IPS-NIHi11 (cell line): ENCODE data around the gene C5orf47.

ENCODE experiments used
- DNase-seq: peaks from one replicate; pipeline ENCODE4 v3.0.0; 2012; ENCODE audit warnings: mixed read lengths, low spot score

C5orf47 gene

DNA sequence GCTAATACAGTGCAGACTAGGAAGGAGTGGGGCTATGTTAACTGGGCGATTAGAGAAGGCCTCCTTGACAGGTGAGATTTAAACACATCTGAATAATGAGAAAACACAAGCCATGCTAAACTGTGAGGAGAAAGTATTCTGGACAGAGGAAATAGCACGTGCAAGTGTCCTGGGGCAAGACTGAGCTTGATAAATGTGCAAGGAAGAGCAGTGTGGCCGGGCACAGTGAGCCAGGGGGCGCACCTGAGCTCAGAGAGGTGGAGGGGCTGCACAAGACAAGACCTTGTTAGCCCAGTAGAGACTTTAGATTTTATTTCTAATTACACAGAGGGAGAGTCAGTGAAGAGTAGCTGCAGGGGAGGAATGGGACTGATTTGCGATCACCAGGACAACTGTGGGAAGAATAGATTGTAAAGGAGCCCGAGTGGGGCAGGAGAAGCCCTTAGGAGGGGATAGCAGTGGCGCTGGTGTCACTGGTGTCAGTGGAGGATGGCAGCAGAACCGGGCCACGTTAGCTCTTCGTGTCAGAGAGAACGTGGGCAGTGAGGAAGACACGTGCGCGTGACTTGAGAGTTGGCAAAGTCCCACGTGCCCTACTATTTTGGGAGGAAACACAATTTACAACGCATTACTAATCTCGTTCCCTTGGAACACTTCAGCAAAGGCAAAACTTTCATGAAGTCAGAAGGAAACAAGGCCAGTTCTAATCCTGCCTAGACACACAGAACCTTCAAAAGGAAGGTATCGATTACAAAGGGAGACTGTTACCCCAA lies 17.9 kb upstream of the C5orf47 start:
- DNase-seq: no peak

- no peak for DNase-seq
Measured at GRCh38 chr5:173971681-173972345, 17.2 kb upstream of the C5orf47 start.

- DNase-seq: no peak
Measured at GRCh38 chr5:173972607-173972924, 16.4 kb upstream of the C5orf47 start.

DNA sequence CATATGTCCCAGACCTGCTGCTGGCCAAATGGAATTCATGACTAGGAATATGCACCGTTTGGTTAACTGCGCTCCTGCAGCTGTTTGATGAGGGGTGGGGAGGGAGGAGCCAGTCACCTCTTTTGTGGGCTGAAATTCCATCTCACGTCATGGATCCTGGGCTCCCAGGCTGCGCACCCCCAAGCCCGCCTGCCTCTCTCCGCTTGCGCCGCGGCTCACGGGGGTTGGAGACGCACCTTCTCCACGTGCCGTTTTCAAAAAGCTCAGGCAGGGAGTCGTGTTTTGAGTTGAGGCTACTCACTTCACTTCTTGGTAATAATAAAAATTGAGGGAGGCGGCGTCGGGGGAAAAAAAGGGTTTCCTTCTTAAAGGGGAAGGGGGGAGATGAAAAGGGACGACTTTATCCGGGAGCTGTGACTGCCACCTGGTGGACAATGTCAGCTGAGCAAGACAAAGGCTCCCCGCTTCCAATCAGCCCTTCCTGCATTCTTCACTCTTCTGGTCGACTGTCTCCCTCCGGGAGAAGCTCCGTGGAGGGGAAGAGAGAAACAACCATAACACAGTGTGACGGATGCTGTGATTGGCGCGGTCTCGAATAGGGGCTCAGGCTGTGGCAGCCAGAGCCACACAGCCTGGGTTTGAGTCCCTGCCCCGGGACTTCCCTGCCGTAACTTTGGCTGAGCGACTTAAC lies 15.9 kb upstream of the C5orf47 start:
- DNase-seq: peak; percentile 86

- peak; percentile 55 for DNase-seq
Measured at GRCh38 chr5:173973616-173973969, 15.4 kb upstream of the C5orf47 start.

DNA sequence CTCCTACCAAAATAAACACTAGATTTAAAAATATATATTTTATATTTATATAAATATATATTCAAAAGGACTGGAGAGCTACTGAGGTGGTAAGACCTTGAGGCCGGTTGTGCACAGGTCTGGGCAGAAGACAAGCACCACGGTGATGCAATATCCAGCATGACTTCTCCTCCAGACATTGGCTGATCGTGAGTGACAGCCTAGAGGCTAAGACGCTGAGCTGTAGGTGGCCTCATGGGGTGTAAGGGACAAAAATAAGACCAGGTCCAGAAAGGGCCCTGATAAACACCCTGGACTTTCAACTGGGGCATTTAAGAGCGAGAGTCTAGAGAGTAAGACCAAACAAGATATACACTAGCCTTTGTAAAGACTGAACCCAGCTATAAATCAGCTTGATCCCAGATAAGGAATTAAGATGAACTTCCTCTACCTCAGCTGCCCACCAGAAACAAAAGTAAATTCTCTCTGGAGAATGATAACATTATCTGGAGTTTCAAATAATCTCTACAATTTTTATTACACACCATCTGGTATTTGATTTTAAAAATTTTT lies 14.2 kb upstream of the C5orf47 start:
- no peak for DNase-seq

DNA sequence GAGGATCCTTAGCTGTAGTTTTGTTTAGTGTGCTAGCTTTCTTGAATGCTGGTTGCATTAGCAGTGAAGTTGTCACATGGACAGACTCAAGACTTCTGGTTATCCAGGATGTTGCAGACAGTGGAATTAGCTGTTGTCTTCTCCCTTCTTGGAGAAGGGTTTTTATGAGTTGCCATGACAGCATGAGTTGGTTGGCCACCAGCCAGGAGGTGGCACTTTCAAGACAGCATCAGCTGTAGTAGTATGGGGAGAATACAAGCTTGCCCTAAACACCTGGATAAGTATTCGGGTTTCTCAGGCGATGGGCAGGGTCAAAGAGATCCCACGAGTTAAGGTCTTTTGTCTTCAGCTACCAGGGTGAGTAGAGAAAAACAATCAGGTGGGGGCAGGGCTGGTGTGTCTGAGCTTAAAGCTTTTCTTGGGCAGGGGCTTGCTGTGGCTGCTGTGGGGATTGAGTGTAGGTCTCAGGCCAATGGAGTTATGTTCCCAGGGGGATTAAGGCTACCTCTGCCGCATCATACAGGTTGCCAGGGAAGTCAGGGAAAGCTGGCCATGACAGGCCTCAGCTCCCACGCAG lies 7.7 kb upstream of the C5orf47 start:
- no peak for DNase-seq

DNA sequence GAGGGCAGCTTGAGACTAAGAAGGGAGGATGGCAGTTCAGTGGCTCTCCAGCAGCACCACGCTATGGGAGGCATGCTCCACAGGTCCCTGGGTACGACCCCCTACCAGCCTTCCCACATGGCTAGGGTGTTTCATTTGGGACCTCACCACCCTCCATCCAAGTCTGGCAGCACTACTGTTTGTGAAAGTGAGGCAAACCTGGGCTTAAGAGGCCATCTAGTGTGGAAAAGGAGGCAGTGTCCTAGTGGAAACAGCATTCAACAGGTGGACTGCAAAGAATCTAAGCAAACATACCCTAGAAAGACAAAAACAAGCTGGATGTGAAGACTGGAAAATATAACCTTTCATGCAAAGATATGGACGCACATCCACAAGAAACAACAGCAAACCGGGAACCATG lies 4.8 kb upstream of the C5orf47 start:
- peak; percentile 51 for DNase-seq

- DNase-seq: no peak
Measured at GRCh38 chr5:173989432-173990082, 587 bp downstream of the C5orf47 start.

DNA sequence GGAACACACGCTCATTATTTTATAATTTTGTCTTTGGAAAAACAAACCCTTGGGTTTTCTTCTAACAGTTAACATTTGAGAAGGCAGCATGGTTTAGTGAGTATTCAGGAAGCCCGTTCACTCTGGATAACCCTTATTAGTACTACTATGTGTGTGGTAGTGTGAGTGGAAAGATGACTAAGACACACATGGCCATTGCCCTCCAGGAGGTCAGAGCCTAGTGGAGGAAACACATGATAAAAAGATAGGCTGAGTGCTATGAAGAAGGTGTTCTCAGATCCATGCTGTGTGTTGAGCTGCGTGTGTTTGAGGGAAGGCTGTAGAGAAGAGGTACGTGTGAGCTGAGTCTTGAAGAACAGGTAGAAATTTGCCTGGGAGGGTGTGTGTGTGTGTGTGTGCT lies 8.4 kb downstream of the C5orf47 start:
- DNase-seq: no peak

GRCh38 chr5:173998531-173998930 lies 9.6 kb downstream of the C5orf47 start:
- DNase-seq: no peak

DNA sequence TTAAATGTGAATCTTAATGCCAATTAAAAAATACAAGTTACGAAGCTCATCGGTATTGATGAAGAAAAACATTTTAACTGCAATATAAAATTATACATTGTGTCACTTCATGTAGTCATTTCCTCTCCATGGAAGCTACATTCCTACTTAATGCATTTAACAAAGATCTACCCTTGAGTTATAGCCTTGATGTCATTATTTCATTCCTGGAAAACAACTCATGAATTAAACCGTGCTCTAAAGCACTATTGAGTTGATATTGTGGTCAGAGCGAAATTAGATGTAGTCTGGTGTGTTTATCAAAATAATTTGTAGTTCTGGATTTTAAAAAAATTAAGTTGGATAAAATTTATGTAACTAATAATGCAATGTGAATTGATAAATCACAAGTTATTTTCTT lies 11.1 kb downstream of the C5orf47 start:
- DNase-seq: no peak

GRCh38 chr5:174003795-174004194 lies 14.8 kb downstream of the C5orf47 start:
- no peak for DNase-seq

DNA sequence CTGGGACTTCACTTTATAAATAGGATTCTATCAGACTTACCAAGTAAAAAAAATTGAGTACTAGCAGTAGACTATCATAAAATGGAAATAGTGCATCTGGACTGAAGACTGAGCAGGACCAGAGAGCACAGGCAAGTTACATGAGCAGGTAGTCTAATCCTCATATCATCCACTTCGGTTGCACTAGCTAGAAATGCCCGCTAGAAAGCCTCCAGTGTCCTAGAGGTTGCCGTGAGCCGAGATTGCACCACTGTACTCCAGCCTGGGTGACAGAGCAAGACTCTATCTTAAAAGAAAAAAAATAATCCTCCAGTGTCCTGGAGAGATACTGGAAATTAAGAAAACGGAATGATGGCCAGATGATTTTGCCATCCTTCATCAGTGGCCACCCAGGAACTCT lies 20.0 kb downstream of the C5orf47 start:
- DNase-seq: no peak

GRCh38 chr5:174010365-174010764 lies 21.4 kb downstream of the C5orf47 start:
- no peak for DNase-seq

DNA sequence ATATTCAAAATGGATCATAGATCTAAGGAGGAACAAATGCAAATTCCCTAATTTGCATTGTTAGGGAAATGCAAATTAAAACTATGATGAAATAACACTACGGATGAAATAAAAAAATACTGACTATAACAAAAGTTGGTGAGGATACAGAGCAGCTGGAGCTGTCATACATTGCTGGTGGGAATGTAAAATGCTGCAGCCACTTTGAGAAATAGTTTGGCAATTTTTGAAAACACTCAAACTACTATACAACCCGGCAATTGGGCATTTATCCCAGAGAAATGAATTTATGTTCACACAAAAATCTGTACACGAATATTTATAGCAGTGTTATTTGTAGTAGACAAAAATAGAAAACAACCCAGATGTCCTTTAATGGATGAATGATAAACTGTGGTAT lies 22.5 kb downstream of the C5orf47 start:
- DNase-seq: no peak

DNA sequence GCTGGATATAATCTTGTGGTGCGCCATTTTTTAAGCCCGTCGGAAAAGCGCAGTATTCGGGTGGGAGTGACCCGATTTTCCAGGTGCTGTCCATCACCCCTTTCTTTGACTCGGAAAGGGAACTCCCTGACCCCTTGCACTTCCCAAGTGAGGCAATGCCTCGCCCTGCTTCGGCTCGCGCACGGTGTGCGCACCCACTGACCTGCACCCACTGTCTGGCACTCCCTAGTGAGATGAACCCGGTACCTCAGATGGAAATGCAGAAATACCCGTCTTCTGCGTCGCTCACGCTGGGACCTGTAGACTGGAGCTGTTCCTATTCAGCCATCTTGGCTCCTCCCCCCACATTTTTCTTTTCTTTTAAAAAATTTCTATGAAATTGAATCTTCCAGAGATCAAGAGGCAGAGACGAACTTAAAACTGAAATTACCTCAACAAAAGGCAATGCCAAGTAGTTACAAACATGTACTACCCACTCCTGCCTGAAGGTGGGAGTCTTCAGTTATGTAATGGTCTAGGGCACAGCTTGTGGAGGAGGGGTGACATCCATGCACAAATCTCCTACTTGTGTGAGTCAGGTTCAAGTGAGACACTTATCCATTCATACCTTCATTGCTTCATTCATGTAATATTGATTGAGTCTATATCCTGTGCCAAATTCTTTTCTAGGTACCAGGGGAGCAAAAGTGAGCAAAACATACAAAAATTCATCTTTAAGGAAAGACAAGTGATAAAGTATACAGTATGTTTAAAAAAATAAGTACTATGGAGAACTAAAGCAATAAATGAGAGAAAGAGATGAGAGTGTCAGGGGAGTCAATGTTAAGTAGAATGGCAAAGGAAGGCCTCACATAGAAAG lies 31.3 kb downstream of the C5orf47 start:
- peak; percentile 55 for DNase-seq

DNA sequence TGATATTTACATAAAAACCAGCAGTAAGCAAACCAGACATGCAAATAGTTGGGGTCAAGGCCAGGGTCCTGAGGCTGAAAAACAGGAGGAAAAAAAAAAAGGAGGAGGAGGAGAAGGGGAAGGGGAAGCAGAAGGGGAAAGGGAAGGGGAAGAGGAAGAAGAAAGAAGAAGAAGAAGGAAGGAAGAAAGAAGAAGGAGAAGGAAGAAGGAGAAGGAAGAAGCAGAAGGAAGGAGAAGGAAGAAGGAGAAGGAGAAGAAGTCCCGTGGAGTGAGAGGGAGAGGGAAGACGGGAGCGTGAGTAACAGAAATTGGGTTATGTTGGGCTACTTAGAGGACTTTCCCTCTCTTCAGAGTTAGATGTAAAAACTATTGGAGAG lies 31.9 kb downstream of the C5orf47 start:
- no peak for DNase-seq

DNA sequence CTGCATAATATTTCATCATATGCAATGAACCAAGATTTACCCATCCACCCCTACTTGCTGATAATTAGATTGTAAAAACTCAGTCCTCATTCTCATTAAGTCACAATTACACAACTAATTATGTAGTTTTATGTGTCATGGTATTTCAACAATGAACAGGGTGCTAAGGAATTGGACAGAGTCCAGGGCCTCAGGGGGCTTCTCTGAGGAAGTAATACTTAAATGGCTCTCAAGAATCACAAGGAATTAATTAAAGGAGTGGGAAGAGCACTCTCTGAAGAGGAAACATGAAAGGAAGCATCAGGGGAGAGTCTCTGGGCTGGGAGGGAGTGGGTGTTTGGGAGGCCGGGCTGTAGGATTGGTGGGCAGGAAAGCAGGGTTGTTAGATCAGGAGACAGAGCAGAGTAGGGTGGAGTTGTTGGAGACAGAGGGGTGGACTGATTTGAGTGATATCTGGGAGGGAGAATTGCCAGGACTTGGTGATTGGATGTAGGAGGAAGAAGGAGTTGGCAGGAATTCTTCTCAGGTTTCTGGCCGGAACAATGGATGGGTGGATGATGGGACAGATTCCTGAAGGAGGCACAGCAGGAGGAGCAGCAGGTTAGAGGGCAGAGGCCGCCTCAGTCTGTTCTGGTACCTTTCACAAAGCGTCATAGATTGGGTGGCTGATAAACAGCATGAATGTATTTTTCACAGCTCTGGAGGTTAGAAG lies 33.6 kb downstream of the C5orf47 start:
- peak; percentile 27 for DNase-seq

DNA sequence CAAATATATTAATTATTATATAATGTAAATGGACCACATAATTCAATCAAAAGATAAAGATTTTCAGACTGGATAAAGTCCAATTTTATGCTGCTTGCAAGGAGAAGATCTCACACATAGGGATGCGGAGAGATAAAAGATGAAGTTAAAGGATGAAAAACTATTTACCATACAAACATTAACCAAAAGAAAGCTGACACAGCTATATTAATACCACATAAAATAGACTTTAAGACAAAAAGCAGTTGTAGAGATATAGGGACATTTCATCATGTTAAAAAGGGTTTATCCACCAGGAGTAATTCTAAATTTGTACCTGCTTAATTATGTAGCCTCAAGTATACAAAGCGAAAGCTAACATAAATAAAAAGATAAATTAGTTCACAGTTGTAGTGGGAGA lies 41.3 kb downstream of the C5orf47 start:
- DNase-seq: no peak
